IMR-90 (cell line): ENCODE measurements around the gene ZNF80. TPM values are rescaled to one million over a fixed set of nuclear protein-coding genes. Genes with fewer than 3 reads are reported as not detected.

Source experiments
- ATAC-seq: fragments of 200-7000 bp; cut with Tn5 transposase; 2 replicates; pipeline ENCODE4 v1.9.1; 2020; ENCODE audit warnings: low read depth, mild to moderate bottlenecking, moderate library complexity
- BruUV-seq: library from RNA; stranded (reverse); fragments of 400-500 nt; replicated peaks from 2 replicates; lab custom pipeline; 2021; lab: Mats Ljungman, UMichigan
- CTCF ChIA-PET: fragments of 300-600 bp; formaldehyde crosslinking; extraction: SDS; loops from one replicate; lab custom pipeline; 2021; ENCODE audit warnings: antibody characterized with exemption; lab: Yijun Ruan, JAX
- POLR2A ChIA-PET: fragments of 300-600 bp; sonication (Branson Sonifier 250); formaldehyde crosslinking; loops from one replicate; lab custom pipeline; 2022; ENCODE audit warnings: antibody characterized with exemption; ENCODE audit not compliant: unreplicated experiment; lab: Charles Lee
- DNase-seq: peaks from one replicate; pipeline ENCODE4 v3.0.0; 2013
- H2AFZ ChIP-seq: replicated peaks from 2 replicates; pipeline ENCODE3; 2013; ENCODE audit warnings: low read length, mild to moderate bottlenecking; ENCODE audit not compliant: poor library complexity
- H2AK5ac ChIP-seq: 2 replicates; pipeline ENCODE4 v1.6.1; 2013; ENCODE audit warnings: low read depth, low read length, inconsistent platforms
- H2AK9ac ChIP-seq: replicated peaks from 2 replicates; pipeline ENCODE3; 2013; ENCODE audit warnings: mild to moderate bottlenecking, low read depth, low read length, moderate library complexity; ENCODE audit not compliant: poor library complexity
- H2BK120ac ChIP-seq: 2 replicates; pipeline ENCODE4 v1.6.1; 2013; ENCODE audit warnings: low read depth, low read length, inconsistent platforms
- H2BK15ac ChIP-seq: 3 replicates; pipeline ENCODE4 v1.6.1; 2013; ENCODE audit warnings: low read depth, low read length, inconsistent platforms
- H2BK20ac ChIP-seq: 2 replicates; pipeline ENCODE4 v1.6.1; 2013; ENCODE audit warnings: low read depth, mild to moderate bottlenecking, inconsistent platforms, low read length, moderate library complexity
- H2BK5ac ChIP-seq: 2 replicates; pipeline ENCODE4 v1.6.1; 2013; ENCODE audit warnings: mild to moderate bottlenecking, low read depth, low read length, inconsistent platforms; ENCODE audit not compliant: poor library complexity, severe bottlenecking
- H3K14ac ChIP-seq: replicated peaks from 2 replicates; pipeline ENCODE4 v1.6.1; 2013; ENCODE audit warnings: low read depth, low read length, inconsistent platforms
- H3K18ac ChIP-seq: 2 replicates; pipeline ENCODE4 v1.6.1; 2013; ENCODE audit warnings: low read depth, low read length, control low read depth
- H3K23ac ChIP-seq: 2 replicates; pipeline ENCODE4 v1.6.1; 2013; ENCODE audit warnings: low read depth, low read length, inconsistent platforms
- H3K27ac ChIP-seq: 2 replicates; pipeline ENCODE4 v1.5.1; 2013; ENCODE audit warnings: mild to moderate bottlenecking, control low read depth, low read length; ENCODE audit not compliant: insufficient read depth
- H3K27me3 ChIP-seq: 2 replicates; pipeline ENCODE4 v1.6.1; 2013; ENCODE audit warnings: low read length; ENCODE audit not compliant: control insufficient read depth, insufficient read depth
- H3K36me3 ChIP-seq: 2 replicates; pipeline ENCODE4 v1.6.1; 2013; ENCODE audit warnings: low read length, mixed read lengths; ENCODE audit not compliant: control insufficient read depth, insufficient read depth
- H3K4ac ChIP-seq: 2 replicates; pipeline ENCODE4 v1.6.1; 2013; ENCODE audit warnings: low read depth, low read length, inconsistent platforms
- H3K4me1 ChIP-seq: 2 replicates; pipeline ENCODE4 v1.6.1; 2013; ENCODE audit warnings: low read length, mixed read lengths; ENCODE audit not compliant: control insufficient read depth, insufficient read depth
- H3K4me2 ChIP-seq: 2 replicates; pipeline ENCODE4 v1.6.1; 2013; ENCODE audit warnings: low read depth, mild to moderate bottlenecking, control low read depth, low read length, moderate library complexity
- H3K4me3 ChIP-seq: 2 replicates; pipeline ENCODE4 v1.5.1; 2013; ENCODE audit warnings: low read depth, mild to moderate bottlenecking, control low read depth, low read length, moderate library complexity; ENCODE audit not compliant: insufficient read depth
- H3K56ac ChIP-seq: 2 replicates; pipeline ENCODE4 v1.6.1; 2013; ENCODE audit warnings: low read length, inconsistent platforms; ENCODE audit not compliant: insufficient read depth; ENCODE audit errors: extremely low read depth
- H3K79me1 ChIP-seq, 2 experiments: 2 replicates each; pipeline ENCODE4 v1.6.1; 2013; ENCODE audit warnings: low read length in 2 of 2, inconsistent platforms in 1 of 2, low read depth in 1 of 2
- H3K9ac ChIP-seq: 2 replicates; pipeline ENCODE4 v1.6.1; 2013; ENCODE audit warnings: low read depth, low read length, control low read depth
- H3K9me1 ChIP-seq: 2 replicates; pipeline ENCODE4 v1.6.1; 2013; ENCODE audit warnings: low read length, inconsistent platforms; ENCODE audit not compliant: insufficient read depth
- H3K9me3 ChIP-seq: 2 replicates; pipeline ENCODE4 v1.6.1; 2013; ENCODE audit warnings: low read length; ENCODE audit not compliant: control insufficient read depth, insufficient read depth
- H4K20me1 ChIP-seq: 2 replicates; pipeline ENCODE4 v1.6.1; 2013; ENCODE audit warnings: low read length, inconsistent platforms; ENCODE audit not compliant: insufficient read depth
- H4K5ac ChIP-seq: 2 replicates; pipeline ENCODE4 v1.6.1; 2013; ENCODE audit warnings: mild to moderate bottlenecking, low read depth, low read length, control low read depth
- H4K8ac ChIP-seq, 2 experiments: 2 replicates each; pipeline ENCODE4 v1.6.1; 2013; ENCODE audit warnings: low read depth in 2 of 2, low read length in 2 of 2, control low read depth in 1 of 2, inconsistent platforms in 1 of 2
- H4K91ac ChIP-seq: 2 replicates; pipeline ENCODE4 v1.6.1; 2013; ENCODE audit warnings: low read depth, low read length, inconsistent platforms; ENCODE audit not compliant: insufficient read depth
- BHLHE40 ChIP-seq: fragments of 150-350 bp; IDR thresholded peaks from 2 replicates; pipeline ENCODE4 v1.6.1; 2016; ENCODE audit warnings: mild to moderate bottlenecking, low read depth, low read length
- CEBPB ChIP-seq: IDR thresholded peaks from 2 replicates; pipeline ENCODE4 v1.6.1; 2012; ENCODE audit warnings: low read depth, low read length, improper control_type of control experiment
- CHD1 ChIP-seq: IDR thresholded peaks from 2 replicates; pipeline ENCODE4 v1.6.1; 2012; ENCODE audit warnings: low read depth, low read length, improper control_type of control experiment
- FOS ChIP-seq: fragments of 150-350 bp; IDR thresholded peaks from 2 replicates; pipeline ENCODE4 v1.6.1; 2016; ENCODE audit warnings: low read depth, low read length
- MAFK ChIP-seq: IDR thresholded peaks from 2 replicates; pipeline ENCODE4 v1.6.1; 2012; ENCODE audit warnings: low read depth, low read length, improper control_type of control experiment
- MAZ ChIP-seq: IDR thresholded peaks from 2 replicates; pipeline ENCODE4 v1.6.1; 2012; ENCODE audit warnings: low read depth, mild to moderate bottlenecking, low read length, improper control_type of control experiment, moderate library complexity, borderline replicate concordance
- MXI1 ChIP-seq: IDR thresholded peaks from 2 replicates; pipeline ENCODE4 v1.6.1; 2012; ENCODE audit warnings: low read depth, mild to moderate bottlenecking, low read length, moderate library complexity, borderline replicate concordance
- NFE2L2 ChIP-seq: fragments of 150-350 bp; IDR thresholded peaks from 2 replicates; pipeline ENCODE4 v1.6.1; 2016; ENCODE audit warnings: low read depth, mild to moderate bottlenecking, low read length
- POLR2A ChIP-seq: IDR thresholded peaks from 2 replicates; pipeline ENCODE4 v1.6.1; 2012; ENCODE audit warnings: mild to moderate bottlenecking, low read depth, low read length
- RAD21 ChIP-seq: IDR thresholded peaks from 2 replicates; pipeline ENCODE4 v1.6.1; 2012; ENCODE audit warnings: low read length, improper control_type of control experiment
- RCOR1 ChIP-seq: IDR thresholded peaks from 2 replicates; pipeline ENCODE4 v1.6.1; 2012; ENCODE audit warnings: mild to moderate bottlenecking, low read length, improper control_type of control experiment; ENCODE audit not compliant: insufficient replicate concordance
- RFX5 ChIP-seq: IDR thresholded peaks from 2 replicates; pipeline ENCODE4 v1.8.0; 2012; ENCODE audit warnings: low read depth, mild to moderate bottlenecking, low read length, moderate library complexity
- SMC3 ChIP-seq: fragments of 150-350 bp; IDR thresholded peaks from 2 replicates; pipeline ENCODE4 v1.6.1; 2016; ENCODE audit warnings: low read depth, mild to moderate bottlenecking, antibody characterized with exemption, low read length, moderate library complexity
- WGBS, 2 experiments: methylation state at CpG; one replicate each; pipeline versions ENCODE4 v1.1.5 to v1.1.7; 2013; ENCODE audit warnings: missing lambda C conversion rate in 2 of 2; ENCODE audit not compliant: insufficient read length in 1 of 2; ENCODE audit errors: extremely low coverage in 2 of 2; 5-methylcytosine and 5-hydroxymethylcytosine counted together
- dilution Hi-C: fragments of 300-500 bp; cut with HindIII; formaldehyde crosslinking; loops from one replicate; pipeline ENCODE4 v1.14.3; 2018; ENCODE audit warnings: low sequenced_read_pairs; ENCODE audit not compliant: unreplicated experiment
- in situ Hi-C: fragments of 300-500 bp; cut with MboI; formaldehyde crosslinking; loops from 3 replicates; pipeline ENCODE4 v1.14.3; 2019; ENCODE audit warnings: low sequenced_read_pairs, inconsistent platforms, mixed read lengths
- intact Hi-C: fragments of 100-400 bp; cut with micrococcal nuclease; formaldehyde crosslinking; loops from 2 replicates; pipeline ENCODE4 v1.10.0; 2022
- polyA plus RNA-seq, 3 experiments: library from polyadenylated mRNA; depleted of rRNA; stranded (reverse); fragments of >200 nt; gene quantifications; 2 replicates each; pipeline ENCODE4 v1.2.3, GENCODE V29; 2012; ENCODE audit warnings: low replicate concordance in 1 of 3
- total RNA-seq: library from RNA; depleted of rRNA; stranded (reverse); fragments of >200 nt; gene quantifications from 2 replicates; pipeline ENCODE4 v1.2.3, GENCODE V29; 2012
- TF ChIP-seq, protein P1 (sequence below): fragments of 150-350 bp; IDR thresholded peaks from 2 replicates; pipeline ENCODE4 v1.6.1; 2016; ENCODE audit warnings: low read depth, mild to moderate bottlenecking, low read length, moderate library complexity, borderline replicate concordance
- TF ChIP-seq, protein P2 (sequence below): fragments of 150-350 bp; IDR thresholded peaks from 2 replicates; pipeline ENCODE4 v1.6.1; 2017; ENCODE audit warnings: mild to moderate bottlenecking, antibody characterized with exemption, low read length, low read depth
- TF ChIP-seq, protein P3 (sequence below): conservative IDR thresholded peaks from 2 replicates; pipeline ENCODE4 v1.5.1; 2012; ENCODE audit warnings: mild to moderate bottlenecking, low read depth, low read length, improper control_type of control experiment

The ZNF80 gene
- total and polyA plus RNA-seq, 2 of the 4 experiments (the other 2 are of a cell fraction), result not detected

DNA sequence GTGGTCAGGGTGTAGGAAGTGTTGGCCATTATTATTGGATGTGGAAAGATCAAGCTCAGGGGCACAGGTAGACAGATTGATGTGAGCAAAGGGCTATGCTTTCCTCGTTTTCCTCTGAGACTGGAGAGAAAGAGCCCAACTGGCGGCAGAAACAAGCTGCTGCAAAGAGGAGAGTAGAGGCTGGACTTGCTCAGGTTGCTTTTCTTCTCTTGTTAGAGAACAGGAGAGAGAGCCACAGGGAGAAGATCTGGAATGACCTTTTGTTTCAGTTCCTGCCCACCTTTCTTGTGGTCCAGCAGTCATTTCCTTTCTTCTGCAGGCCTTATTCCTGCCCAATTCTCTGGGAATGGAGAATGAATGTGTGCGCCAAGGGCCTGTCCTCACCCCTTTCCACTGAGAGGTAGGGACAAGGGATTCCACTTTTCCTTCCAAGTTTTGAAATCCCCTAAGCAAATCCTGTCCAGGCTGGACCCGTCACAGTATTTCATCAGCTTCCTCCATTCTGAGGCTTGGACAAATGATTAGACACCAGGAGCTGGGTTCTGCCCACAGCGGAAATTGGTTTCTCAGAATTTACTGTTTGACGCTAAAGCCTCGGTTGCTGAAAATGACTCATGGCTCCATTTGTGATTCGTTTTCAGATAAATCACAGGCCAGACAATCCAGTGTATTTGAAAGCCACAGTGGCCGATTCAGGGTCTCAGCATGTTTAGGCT lies 16.1 kb downstream of the ZNF80 start:
- Histone ChIP-seq H2BK5ac (no peak overlapping the region), H3K14ac (no peak overlapping the region), H3K9me1 (no peaks in the 10 kb centered on the region), H4K20me1 (no peaks in the 10 kb centered on the region), H4K5ac (no peak overlapping the region), H4K91ac (no peak overlapping the region), H3K79me1 (no peaks in the 10 kb centered on the region), H3K4ac (no peak overlapping the region), H3K36me3 (no peaks in the 10 kb centered on the region), H2AFZ (no peak overlapping the region), H3K56ac (no peak overlapping the region), H3K18ac (no peak overlapping the region), H3K4me2 (no peak overlapping the region), H3K23ac (no peak overlapping the region), H2BK120ac (no peak overlapping the region), H2AK9ac (no peak overlapping the region), H2BK15ac (no peak overlapping the region), H3K9ac (no peak overlapping the region), H3K4me3 (no peak overlapping the region), H2AK5ac (no peak overlapping the region), H3K27ac (no peak overlapping the region), H2BK20ac (no peak overlapping the region), H3K27me3 (peaks cover 18% of the 10 kb centered on the region), H3K9me3 (peaks cover 4% of the 10 kb centered on the region), H4K8ac (no peak overlapping the region), H3K4me1 (no peaks in the 10 kb centered on the region)
- in situ Hi-C loops (no loop called here), intact Hi-C loops (no loop called here), dilution Hi-C loops (no loop called here)
- 91% methylated on average over 3 of the region's 9 CpGs; no CpG with 5 or more reads in 1 of the 2 experiments for WGBS, 2 experiments
- CTCF ChIA-PET, result no interaction called here
- ATAC-seq (no peak), DNase-seq (no peak)
- BruUV-seq, result no TSS peak
- TF ChIP-seq MAFK (no peak), CHD1 (no peak), RAD21 (no peak), RFX5 (no peak), POLR2A (no peak), SMC3 (no peak), RCOR1 (no peak), BHLHE40 (no peak), MAZ (no peak), FOS (no peak), NFE2L2 (no peak), MXI1 (no peak), CEBPB (no peak)
- TF ChIP-seq, protein P1, sequence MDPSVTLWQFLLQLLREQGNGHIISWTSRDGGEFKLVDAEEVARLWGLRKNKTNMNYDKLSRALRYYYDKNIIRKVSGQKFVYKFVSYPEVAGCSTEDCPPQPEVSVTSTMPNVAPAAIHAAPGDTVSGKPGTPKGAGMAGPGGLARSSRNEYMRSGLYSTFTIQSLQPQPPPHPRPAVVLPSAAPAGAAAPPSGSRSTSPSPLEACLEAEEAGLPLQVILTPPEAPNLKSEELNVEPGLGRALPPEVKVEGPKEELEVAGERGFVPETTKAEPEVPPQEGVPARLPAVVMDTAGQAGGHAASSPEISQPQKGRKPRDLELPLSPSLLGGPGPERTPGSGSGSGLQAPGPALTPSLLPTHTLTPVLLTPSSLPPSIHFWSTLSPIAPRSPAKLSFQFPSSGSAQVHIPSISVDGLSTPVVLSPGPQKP, result no peak
- TF ChIP-seq, protein P2, sequence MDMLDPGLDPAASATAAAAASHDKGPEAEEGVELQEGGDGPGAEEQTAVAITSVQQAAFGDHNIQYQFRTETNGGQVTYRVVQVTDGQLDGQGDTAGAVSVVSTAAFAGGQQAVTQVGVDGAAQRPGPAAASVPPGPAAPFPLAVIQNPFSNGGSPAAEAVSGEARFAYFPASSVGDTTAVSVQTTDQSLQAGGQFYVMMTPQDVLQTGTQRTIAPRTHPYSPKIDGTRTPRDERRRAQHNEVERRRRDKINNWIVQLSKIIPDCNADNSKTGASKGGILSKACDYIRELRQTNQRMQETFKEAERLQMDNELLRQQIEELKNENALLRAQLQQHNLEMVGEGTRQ, result no peak
- TF ChIP-seq, protein P3, sequence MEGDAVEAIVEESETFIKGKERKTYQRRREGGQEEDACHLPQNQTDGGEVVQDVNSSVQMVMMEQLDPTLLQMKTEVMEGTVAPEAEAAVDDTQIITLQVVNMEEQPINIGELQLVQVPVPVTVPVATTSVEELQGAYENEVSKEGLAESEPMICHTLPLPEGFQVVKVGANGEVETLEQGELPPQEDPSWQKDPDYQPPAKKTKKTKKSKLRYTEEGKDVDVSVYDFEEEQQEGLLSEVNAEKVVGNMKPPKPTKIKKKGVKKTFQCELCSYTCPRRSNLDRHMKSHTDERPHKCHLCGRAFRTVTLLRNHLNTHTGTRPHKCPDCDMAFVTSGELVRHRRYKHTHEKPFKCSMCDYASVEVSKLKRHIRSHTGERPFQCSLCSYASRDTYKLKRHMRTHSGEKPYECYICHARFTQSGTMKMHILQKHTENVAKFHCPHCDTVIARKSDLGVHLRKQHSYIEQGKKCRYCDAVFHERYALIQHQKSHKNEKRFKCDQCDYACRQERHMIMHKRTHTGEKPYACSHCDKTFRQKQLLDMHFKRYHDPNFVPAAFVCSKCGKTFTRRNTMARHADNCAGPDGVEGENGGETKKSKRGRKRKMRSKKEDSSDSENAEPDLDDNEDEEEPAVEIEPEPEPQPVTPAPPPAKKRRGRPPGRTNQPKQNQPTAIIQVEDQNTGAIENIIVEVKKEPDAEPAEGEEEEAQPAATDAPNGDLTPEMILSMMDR, result no peak
- POLR2A ChIA-PET, result no interaction called here
